LNCAP (cell line): ENCODE results near the gene VRK3.

Experiments
- TF ChIP-seq, protein P1 (sequence below): fragments of 450-650 bp; IDR thresholded peaks from 2 replicates; pipeline ENCODE4 v1.5.1; 2017; ENCODE audit warnings: mild to moderate bottlenecking

VRK3 gene

DNA sequence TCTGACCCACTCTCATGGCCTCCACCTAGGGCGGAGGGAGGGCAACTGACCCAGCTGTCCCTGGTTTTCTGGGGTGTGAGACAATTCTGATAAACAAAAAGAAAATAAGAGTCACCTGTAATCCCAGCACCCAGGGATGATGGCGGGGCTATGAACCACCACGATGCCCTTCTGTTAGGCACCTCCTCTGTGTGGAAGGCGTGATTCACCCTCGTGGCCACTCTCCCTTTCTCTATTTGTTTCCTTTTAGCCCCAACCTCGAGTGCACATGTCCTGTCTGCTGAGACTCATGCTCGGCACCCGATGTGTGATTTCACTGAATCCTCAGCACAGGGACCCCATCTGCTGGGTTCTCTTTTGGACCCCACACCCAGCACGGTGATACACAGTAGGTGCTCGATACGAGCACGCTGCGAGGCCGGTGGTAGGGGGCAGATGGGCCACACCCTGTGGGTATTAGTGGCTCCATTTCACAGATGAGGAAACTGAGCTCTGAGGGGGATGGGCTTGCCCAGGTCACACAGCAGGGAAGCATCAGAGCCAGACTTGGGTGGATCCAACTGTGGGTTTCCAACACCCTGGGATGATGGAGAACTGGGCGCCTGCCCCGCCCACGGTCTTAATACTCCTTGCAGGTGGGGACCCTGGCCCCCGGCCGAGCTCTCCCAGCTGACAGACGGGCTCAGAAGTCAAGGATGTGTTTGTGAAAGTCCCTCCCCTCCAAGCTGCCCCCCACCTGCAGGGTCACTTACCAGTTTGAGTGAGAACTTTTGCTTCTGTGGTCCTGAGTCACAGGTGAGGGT lies 24.9 kb downstream of the VRK3 start:
- TF ChIP-seq, protein P1, sequence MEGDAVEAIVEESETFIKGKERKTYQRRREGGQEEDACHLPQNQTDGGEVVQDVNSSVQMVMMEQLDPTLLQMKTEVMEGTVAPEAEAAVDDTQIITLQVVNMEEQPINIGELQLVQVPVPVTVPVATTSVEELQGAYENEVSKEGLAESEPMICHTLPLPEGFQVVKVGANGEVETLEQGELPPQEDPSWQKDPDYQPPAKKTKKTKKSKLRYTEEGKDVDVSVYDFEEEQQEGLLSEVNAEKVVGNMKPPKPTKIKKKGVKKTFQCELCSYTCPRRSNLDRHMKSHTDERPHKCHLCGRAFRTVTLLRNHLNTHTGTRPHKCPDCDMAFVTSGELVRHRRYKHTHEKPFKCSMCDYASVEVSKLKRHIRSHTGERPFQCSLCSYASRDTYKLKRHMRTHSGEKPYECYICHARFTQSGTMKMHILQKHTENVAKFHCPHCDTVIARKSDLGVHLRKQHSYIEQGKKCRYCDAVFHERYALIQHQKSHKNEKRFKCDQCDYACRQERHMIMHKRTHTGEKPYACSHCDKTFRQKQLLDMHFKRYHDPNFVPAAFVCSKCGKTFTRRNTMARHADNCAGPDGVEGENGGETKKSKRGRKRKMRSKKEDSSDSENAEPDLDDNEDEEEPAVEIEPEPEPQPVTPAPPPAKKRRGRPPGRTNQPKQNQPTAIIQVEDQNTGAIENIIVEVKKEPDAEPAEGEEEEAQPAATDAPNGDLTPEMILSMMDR: no peak

DNA sequence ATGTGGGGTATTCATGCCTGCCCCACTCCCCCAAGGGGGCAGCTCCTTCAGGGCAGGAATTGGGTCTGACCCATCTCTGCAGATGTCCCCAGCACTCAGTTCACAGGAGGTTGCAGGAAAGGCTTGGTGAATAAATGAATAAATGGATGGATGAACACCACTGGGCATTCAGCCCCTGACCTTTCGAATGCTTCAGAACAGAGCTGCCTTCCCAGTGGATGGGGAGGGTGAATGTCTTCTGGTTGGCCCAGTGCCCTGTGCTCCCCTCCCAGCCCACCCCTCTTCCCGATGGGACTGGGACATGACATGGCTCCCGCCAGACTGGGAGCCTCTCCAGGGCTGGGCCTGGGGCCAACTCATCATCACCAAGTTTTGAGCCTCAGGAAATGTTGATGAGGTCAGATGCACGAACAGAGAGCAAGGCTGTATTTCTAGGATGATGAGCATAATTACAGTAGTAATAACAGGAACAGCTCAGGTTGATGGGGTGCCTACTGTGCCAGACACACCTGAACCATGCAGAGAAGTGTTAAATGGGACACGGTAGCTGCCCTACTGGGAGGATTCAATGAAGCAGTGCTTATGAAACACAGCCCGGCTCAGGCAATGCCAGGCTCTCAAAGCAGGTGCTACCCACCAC lies 25.7 kb downstream of the VRK3 start:
- TF ChIP-seq, protein P1: no peak

DNA sequence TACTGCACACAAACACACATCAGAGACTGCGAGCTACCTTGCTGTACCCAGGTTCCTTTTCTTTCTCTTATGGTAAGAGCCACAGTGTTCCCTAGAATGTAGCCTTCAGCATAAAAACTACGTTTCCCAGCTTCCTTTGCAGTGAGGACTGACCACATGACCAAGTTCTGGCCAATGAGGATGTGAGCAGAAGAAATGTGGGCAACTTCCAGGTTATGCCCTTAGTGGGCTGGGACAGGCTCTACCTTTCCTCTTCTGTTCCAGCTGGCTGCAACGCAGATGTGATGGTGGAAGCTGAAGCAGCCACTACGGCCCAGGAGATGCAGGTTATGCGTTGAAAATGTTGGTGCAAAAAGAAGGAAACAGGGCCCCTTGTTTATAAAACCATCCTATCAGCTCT lies 27.5 kb downstream of the VRK3 start:
- TF ChIP-seq, protein P1: no peak

DNA sequence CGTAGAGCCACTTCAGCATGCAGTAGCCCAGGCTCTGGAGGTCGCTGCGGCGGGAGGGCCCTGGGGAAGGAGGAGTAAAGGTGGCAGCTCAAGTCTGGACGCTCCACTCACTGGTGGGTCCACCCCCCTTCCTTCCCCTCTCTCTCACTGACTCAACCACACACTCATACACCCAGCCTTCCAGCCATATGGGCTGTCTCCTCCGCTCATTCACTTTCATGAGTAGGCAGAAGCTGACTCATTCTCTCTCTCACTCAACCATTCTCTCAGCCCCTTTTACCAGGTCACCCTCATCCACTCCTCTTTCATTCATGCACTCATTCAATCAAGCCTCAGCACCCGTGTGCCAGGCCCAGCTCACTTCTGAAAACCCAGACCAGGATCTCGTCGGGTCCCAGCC lies 36.7 kb downstream of the VRK3 start:
- TF ChIP-seq, protein P1: no peak

- TF ChIP-seq, protein P1: no peak
Measured at GRCh38 chr19:49988007-49988406, 37.2 kb downstream of the VRK3 start.

GRCh38 chr19:49987159-49987698 lies 37.9 kb downstream of the VRK3 start:
- TF ChIP-seq, protein P1: no peak

- TF ChIP-seq, protein P1: no peak
Measured at GRCh38 chr19:49986354-49986753, 38.8 kb downstream of the VRK3 start.
